Tibial nerve (tissue), 3 donors: Measurements from ENCODE around the gene LSP1.

Experiments used
- POLR2A ChIP-seq, 2 donors: fragments of 450-650 bp; IDR thresholded peaks; one replicate each; pipeline ENCODE4 v1.6.1; 2017; ENCODE audit warnings: antibody characterized with exemption in 2 of 2, mild to moderate bottlenecking in 2 of 2, moderate library complexity in 2 of 2
- TF ChIP-seq, protein P1 (sequence below), 5 experiments: fragments of 200-600 bp in 3 of 5; fragments of 450-650 bp in 2 of 5; sonication (generic) in 3 of 5; IDR thresholded peaks; one replicate each; pipeline ENCODE4 v1.5.1; 2016 to 2019; ENCODE audit warnings: antibody characterized with exemption in 5 of 5, mild to moderate bottlenecking in 3 of 5, moderate library complexity in 2 of 5

- TF ChIP-seq, protein P1, sequence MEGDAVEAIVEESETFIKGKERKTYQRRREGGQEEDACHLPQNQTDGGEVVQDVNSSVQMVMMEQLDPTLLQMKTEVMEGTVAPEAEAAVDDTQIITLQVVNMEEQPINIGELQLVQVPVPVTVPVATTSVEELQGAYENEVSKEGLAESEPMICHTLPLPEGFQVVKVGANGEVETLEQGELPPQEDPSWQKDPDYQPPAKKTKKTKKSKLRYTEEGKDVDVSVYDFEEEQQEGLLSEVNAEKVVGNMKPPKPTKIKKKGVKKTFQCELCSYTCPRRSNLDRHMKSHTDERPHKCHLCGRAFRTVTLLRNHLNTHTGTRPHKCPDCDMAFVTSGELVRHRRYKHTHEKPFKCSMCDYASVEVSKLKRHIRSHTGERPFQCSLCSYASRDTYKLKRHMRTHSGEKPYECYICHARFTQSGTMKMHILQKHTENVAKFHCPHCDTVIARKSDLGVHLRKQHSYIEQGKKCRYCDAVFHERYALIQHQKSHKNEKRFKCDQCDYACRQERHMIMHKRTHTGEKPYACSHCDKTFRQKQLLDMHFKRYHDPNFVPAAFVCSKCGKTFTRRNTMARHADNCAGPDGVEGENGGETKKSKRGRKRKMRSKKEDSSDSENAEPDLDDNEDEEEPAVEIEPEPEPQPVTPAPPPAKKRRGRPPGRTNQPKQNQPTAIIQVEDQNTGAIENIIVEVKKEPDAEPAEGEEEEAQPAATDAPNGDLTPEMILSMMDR (IDR thresholded peaks at IDR 0.05) = no peak
- TF ChIP-seq POLR2A (IDR thresholded peaks at IDR 0.05) = no peak
Observed at GRCh38 chr11:1892116-1892515, 39.2 kb downstream of the LSP1 start.
